Neural progenitor cell (in vitro differentiated cells): Measurements from ENCODE around the gene NAA15.
A peak's percentile ranks its signal among the peaks of the same experiment; 100 is the strongest.

Experiments
- CTCF ChIP-seq: fragments of 200-600 bp; sonication (generic); IDR thresholded peaks from 2 replicates; pipeline ENCODE4 v1.5.1; 2017; ENCODE audit warnings: antibody characterized with exemption, mild to moderate bottlenecking
- EZH2 ChIP-seq: fragments of 200-600 bp; sonication (generic); IDR thresholded peaks from 2 replicates; pipeline ENCODE4 v1.6.1; 2017; ENCODE audit warnings: antibody characterized with exemption, mild to moderate bottlenecking, moderate library complexity
- EZH2phosphoT487 ChIP-seq: fragments of 200-600 bp; sonication (generic); IDR thresholded peaks from 2 replicates; pipeline ENCODE4 v1.6.1; 2017; ENCODE audit warnings: antibody characterized with exemption

GRCh38 chr4:139416073-139416673, 114.9 kb downstream of the NAA15 start:
- peak; percentile 83 for TF ChIP-seq CTCF
- no peak for TF ChIP-seq EZH2phosphoT487
- TF ChIP-seq EZH2: no peak
